ENCODE data around the gene CARMIL1.
"Not testable (repeated sequence)": the region's sequence is repeated elsewhere in the genome, so short reads cannot be mapped to it uniquely, and the experiment has no call there.

The CARMIL1 gene

GRCh38 chr6:25583099-25583498 is 303.9 kb downstream of the CARMIL1 start:
- FAIRE-seq, result no peak
- TF ChIP-seq, protein P1, sequence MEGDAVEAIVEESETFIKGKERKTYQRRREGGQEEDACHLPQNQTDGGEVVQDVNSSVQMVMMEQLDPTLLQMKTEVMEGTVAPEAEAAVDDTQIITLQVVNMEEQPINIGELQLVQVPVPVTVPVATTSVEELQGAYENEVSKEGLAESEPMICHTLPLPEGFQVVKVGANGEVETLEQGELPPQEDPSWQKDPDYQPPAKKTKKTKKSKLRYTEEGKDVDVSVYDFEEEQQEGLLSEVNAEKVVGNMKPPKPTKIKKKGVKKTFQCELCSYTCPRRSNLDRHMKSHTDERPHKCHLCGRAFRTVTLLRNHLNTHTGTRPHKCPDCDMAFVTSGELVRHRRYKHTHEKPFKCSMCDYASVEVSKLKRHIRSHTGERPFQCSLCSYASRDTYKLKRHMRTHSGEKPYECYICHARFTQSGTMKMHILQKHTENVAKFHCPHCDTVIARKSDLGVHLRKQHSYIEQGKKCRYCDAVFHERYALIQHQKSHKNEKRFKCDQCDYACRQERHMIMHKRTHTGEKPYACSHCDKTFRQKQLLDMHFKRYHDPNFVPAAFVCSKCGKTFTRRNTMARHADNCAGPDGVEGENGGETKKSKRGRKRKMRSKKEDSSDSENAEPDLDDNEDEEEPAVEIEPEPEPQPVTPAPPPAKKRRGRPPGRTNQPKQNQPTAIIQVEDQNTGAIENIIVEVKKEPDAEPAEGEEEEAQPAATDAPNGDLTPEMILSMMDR (IDR thresholded peaks at IDR 0.05; ENCODE audit: insufficient read depth, missing control alignments), result no peak
- no peak for DNase-seq (ENCODE audit: insufficient read length, low spot score)

GRCh38 chr6:25583906-25584305 is 304.7 kb downstream of the CARMIL1 start:
- no peak for FAIRE-seq
- TF ChIP-seq, protein P1 (IDR thresholded peaks at IDR 0.05; ENCODE audit: insufficient read depth, missing control alignments), result no peak

DNA sequence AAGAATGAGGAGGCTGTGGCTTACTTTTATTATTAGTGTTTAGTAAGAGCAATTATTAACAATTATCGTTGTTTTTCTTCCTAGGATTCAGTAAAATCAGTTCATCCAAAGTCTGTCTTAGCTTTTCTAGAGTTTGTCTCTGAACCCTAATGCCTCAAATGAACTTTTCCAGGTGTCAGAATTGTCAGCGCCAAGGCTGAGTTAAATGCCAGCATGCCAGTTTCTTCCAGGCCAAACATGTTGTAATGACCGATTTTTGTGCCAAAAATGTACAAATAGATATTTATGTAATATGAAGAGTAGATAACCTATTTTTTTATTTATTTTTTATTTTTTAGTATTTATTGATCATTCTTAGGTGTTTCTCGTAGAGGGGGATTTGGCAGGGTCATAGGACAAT is 306.1 kb downstream of the CARMIL1 start:
- TF ChIP-seq, protein P1 (IDR thresholded peaks at IDR 0.05; ENCODE audit: insufficient read depth, missing control alignments), result no peak
- no peak for FAIRE-seq
- no peak for DNase-seq (ENCODE audit: insufficient read length, low spot score)

More at GRCh38 chr6:25583906-25584305, 304.7 kb downstream of the CARMIL1 start:
- DNase-seq (ENCODE audit: insufficient read length, low spot score), result no peak

- DNase-seq (ENCODE audit: insufficient read length, low spot score); FAIRE-seq: not testable (repeated sequence)
Observed at GRCh38 chr6:25586119-25586518, 306.9 kb downstream of the CARMIL1 start.

- no peak for DNase-seq (ENCODE audit: insufficient read length, low spot score)
- TF ChIP-seq, protein P1 (IDR thresholded peaks at IDR 0.05; ENCODE audit: insufficient read depth, missing control alignments), result no peak
- no peak for FAIRE-seq
Observed at GRCh38 chr6:25586927-25587326, 307.8 kb downstream of the CARMIL1 start.

DNA sequence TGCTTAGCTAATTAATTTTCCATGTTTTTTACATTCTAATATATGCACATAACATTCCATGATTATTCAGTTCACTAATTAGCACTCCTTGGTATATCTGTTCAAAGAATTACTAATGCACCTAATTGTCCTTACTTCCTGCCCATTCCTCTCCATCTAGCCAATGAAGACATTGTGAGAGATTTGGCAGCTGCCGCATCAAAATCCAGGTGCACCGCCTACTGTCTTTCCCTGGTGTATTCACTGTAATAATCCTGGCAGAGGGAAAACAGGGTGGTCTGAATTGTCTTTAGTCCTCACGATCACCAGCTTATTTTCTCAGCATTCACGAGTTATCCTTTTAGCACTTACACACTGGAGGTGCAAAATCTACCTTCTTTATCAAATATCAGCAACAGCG is 311.8 kb downstream of the CARMIL1 start:
- FAIRE-seq (no peak), DNase-seq (ENCODE audit: insufficient read length, low spot score) (no peak)
- TF ChIP-seq, protein P1 (IDR thresholded peaks at IDR 0.05; ENCODE audit: insufficient read depth, missing control alignments), result no peak

GRCh38 chr6:25596928-25597818 is 318.0 kb downstream of the CARMIL1 start:
- TF ChIP-seq, protein P1 (IDR thresholded peaks at IDR 0.05; ENCODE audit: insufficient read depth, missing control alignments), result no peak
- FAIRE-seq, result no peak
- DNase-seq (ENCODE audit: insufficient read length, low spot score), result no peak
